ENCODE results near the gene IQSEC1. TPM values are rescaled to one million over a fixed set of nuclear protein-coding genes. Genes with fewer than 3 reads are reported as not detected.

Gene IQSEC1
- total and polyA plus RNA-seq, 2 experiments from 2014 or later = 21.2 to 24.7 TPM

DNA sequence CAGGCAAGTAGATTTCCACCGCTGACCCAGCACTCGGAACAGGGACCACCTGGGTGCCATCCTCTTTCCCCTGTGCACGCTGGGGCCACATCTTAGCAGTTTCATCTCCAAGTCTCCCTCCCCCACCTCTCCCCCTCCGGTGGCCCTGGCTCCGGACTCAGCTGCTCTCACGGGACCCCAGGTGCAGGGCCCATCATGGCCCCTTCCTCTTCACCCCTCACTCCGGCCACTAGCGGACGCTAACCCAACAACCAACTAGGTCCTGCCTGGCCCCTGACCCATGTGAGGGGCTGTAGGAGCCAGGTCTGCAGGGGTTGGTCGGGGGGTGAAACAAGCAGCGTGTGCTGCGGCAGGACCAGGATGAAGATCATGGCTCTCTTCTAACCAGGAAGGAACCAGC, 31.3 kb upstream of the IQSEC1 start:
- Histone ChIP-seq H2AFZ (no peak overlapping the region), H3K9me3 (ENCODE audit: low read depth) (no peaks in the 10 kb centered on the region), H4K20me1 (ENCODE audit: insufficient read depth, poor library complexity, severe bottlenecking) (no peaks in the 10 kb centered on the region), H3K9me2 (replicated peaks; ENCODE audit: insufficient read depth) (no peaks in the 10 kb centered on the region), H3K27ac (no peak overlapping the region), H3K27me3 (no peaks in the 10 kb centered on the region), H3K36me3 (replicated peaks; ENCODE audit: insufficient read depth, low read depth) (no peaks in the 10 kb centered on the region), H3K4me1 (ENCODE audit: insufficient read depth) (no peaks in the 10 kb centered on the region), H3K79me2 (no peaks in the 10 kb centered on the region), H3K4me3 (no peak overlapping the region), H3K4me2 (no peak overlapping the region)
- WGBS (ENCODE audit: low lambda C conversion rate, missing lambda C conversion rate) = 94% methylated on average over 12 of the region's 12 CpGs
- TF ChIP-seq EZH2 (IDR thresholded peaks at IDR 0.05; ENCODE audit: borderline replicate concordance) (no peak), EZH2phosphoT487 (IDR thresholded peaks at IDR 0.05; ENCODE audit: low read depth, severe bottlenecking, unreplicated experiment) (no peak)
- TF ChIP-seq, protein P1, sequence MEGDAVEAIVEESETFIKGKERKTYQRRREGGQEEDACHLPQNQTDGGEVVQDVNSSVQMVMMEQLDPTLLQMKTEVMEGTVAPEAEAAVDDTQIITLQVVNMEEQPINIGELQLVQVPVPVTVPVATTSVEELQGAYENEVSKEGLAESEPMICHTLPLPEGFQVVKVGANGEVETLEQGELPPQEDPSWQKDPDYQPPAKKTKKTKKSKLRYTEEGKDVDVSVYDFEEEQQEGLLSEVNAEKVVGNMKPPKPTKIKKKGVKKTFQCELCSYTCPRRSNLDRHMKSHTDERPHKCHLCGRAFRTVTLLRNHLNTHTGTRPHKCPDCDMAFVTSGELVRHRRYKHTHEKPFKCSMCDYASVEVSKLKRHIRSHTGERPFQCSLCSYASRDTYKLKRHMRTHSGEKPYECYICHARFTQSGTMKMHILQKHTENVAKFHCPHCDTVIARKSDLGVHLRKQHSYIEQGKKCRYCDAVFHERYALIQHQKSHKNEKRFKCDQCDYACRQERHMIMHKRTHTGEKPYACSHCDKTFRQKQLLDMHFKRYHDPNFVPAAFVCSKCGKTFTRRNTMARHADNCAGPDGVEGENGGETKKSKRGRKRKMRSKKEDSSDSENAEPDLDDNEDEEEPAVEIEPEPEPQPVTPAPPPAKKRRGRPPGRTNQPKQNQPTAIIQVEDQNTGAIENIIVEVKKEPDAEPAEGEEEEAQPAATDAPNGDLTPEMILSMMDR (IDR thresholded peaks at IDR 0.05; ENCODE audit: poor library complexity) = no peak
- DNase-seq (ENCODE audit: low spot score) = no peak

DNA sequence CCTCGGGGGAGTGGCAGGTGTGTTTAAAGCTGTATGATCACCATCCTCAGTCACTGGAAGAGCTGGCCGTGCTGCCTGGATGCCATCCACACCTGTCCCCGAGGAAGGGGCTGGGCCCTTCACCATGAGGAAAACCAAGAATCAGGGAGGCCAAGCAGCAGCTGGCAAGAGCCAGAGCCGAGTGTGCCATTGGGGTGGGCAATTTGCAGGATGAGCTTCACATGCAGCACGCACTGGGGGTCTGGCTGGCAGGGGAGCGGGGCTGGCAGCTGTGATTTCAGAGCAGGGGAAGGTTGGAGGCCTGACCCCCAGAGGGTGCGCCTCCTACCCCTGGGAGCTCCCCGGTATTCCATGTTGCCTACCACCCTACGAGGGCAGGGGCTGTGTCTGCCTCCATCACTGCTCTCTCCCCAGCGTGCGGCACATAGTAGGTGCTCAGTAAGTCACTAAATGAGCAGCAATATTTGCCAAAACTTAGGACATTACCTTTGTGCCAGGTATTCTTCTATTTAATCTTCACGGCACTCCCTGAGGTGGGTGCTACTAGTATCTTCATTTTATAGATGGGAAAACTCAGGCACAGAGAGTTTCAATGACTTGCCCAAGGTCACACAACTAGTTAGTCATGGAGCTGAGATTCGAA, 30.3 kb upstream of the IQSEC1 start:
- WGBS (ENCODE audit: low lambda C conversion rate, missing lambda C conversion rate) = 93% methylated on average over 13 of the region's 13 CpGs
- H3K9me2 ChIP-seq (replicated peaks; ENCODE audit: insufficient read depth) = no peaks in the 10 kb centered on the region
- no peak for DNase-seq (ENCODE audit: low spot score)
- H3K79me2 ChIP-seq = no peaks in the 10 kb centered on the region
- H3K27me3 ChIP-seq = no peaks in the 10 kb centered on the region
- no peaks in the 10 kb centered on the region for H4K20me1 ChIP-seq (ENCODE audit: insufficient read depth, poor library complexity, severe bottlenecking)
- no peaks in the 10 kb centered on the region for H3K4me1 ChIP-seq (ENCODE audit: insufficient read depth)
- no peak overlapping the region for H2AFZ ChIP-seq
- no peaks in the 10 kb centered on the region for H3K9me3 ChIP-seq (ENCODE audit: low read depth)
- H3K36me3 ChIP-seq (replicated peaks; ENCODE audit: insufficient read depth, low read depth) = no peaks in the 10 kb centered on the region
- no peak overlapping the region for H3K27ac ChIP-seq
- H3K4me2 ChIP-seq = no peak overlapping the region
- H3K4me3 ChIP-seq = no peak overlapping the region
- TF ChIP-seq, protein P1 (IDR thresholded peaks at IDR 0.05; ENCODE audit: poor library complexity) = no peak
- TF ChIP-seq EZH2phosphoT487 (IDR thresholded peaks at IDR 0.05; ENCODE audit: low read depth, severe bottlenecking, unreplicated experiment) (no peak), EZH2 (IDR thresholded peaks at IDR 0.05; ENCODE audit: borderline replicate concordance) (no peak)

DNA sequence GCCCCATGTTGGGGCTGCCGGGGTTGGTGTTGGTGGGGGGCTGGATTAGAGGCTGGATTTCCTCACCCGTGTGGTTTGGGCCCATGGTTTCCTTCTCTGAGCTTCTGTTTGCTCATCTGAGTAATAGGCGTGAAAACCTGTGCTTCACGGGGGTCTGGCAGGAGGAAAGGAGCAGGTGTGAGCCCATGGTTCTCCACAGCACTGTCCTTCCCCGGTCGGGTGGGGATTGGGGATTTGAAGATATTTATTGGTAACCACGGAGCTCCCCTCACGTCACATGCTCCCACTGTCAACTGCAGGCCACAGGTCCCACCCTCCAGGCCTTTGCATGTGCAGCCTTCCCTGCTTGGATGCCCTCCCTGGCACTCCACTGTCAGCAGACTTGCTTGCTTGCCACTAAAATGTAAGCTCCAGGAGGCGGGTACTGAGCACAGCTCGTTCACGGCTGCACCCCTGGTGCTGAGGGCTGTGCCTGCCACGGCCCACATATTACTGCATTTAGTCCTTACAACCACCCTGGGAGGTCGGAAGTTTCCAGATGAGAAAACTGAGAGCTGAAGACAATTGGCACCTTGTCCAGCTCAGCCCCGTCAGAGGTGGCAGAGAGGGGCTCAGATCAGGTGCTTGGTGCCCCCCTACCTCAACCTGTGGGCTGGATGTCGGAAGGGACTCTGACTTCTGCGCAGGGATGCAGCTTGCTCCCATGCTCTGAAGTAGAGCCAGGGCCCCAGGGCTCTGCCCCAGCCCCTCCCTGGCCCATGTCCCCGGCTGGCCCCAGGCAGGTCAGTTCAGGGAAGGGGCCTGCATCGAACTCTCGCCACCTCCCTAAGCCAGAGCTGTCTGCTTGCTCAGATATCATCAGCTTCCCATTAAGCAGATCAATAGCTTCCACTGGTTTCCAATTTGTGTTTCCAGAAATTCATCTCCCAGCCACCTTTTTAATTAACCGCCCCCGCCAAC, 29.4 kb upstream of the IQSEC1 start:
- no peak for DNase-seq (ENCODE audit: low spot score)
- TF ChIP-seq EZH2phosphoT487 (IDR thresholded peaks at IDR 0.05; ENCODE audit: low read depth, severe bottlenecking, unreplicated experiment) (no peak), EZH2 (IDR thresholded peaks at IDR 0.05; ENCODE audit: borderline replicate concordance) (no peak)
- TF ChIP-seq, protein P1 (IDR thresholded peaks at IDR 0.05; ENCODE audit: poor library complexity) = no peak
- Histone ChIP-seq H4K20me1 (ENCODE audit: insufficient read depth, poor library complexity, severe bottlenecking) (no peaks in the 10 kb centered on the region), H3K27ac (no peak overlapping the region), H2AFZ (no peak overlapping the region), H3K36me3 (replicated peaks; ENCODE audit: insufficient read depth, low read depth) (no peaks in the 10 kb centered on the region), H3K9me2 (replicated peaks; ENCODE audit: insufficient read depth) (no peaks in the 10 kb centered on the region), H3K4me3 (no peak overlapping the region), H3K79me2 (no peaks in the 10 kb centered on the region), H3K4me2 (no peak overlapping the region), H3K27me3 (no peaks in the 10 kb centered on the region), H3K9me3 (ENCODE audit: low read depth) (no peaks in the 10 kb centered on the region), H3K4me1 (ENCODE audit: insufficient read depth) (no peaks in the 10 kb centered on the region)
- 82% methylated on average over 20 of the region's 21 CpGs for WGBS (ENCODE audit: low lambda C conversion rate, missing lambda C conversion rate)

All from hepatocyte (in vitro differentiated cells).